ENCODE results near the gene CDH4.

CDH4 gene

GRCh38 chr20:61525781-61526431 lies 273.8 kb downstream of the CDH4 start:
- no peak overlapping the region for H3K4me3 ChIP-seq (ENCODE audit: low read length)
- no peak for DNase-seq (ENCODE audit: low read depth)
- TF ChIP-seq CTCF (conservative IDR thresholded peaks at IDR 0.05; ENCODE audit: low read depth, low read length), result no peak

- no peak overlapping the region for H3K4me3 ChIP-seq (ENCODE audit: low read length)
- DNase-seq (ENCODE audit: low read depth), result no peak
- TF ChIP-seq CTCF (conservative IDR thresholded peaks at IDR 0.05; ENCODE audit: low read depth, low read length), result no peak
Observed at GRCh38 chr20:61526907-61527306, 274.8 kb downstream of the CDH4 start.

- no peak overlapping the region for H3K4me3 ChIP-seq (ENCODE audit: low read length)
- TF ChIP-seq CTCF (conservative IDR thresholded peaks at IDR 0.05; ENCODE audit: low read depth, low read length), result no peak
- DNase-seq (ENCODE audit: low read depth), result no peak
Observed at GRCh38 chr20:61527626-61528025, 275.6 kb downstream of the CDH4 start.

- no peak for TF ChIP-seq CTCF (conservative IDR thresholded peaks at IDR 0.05; ENCODE audit: low read depth, low read length)
- no peak for DNase-seq (ENCODE audit: low read depth)
Observed at GRCh38 chr20:61528591-61528990, 276.5 kb downstream of the CDH4 start.

GRCh38 chr20:61529354-61529753 lies 277.3 kb downstream of the CDH4 start:
- TF ChIP-seq CTCF (conservative IDR thresholded peaks at IDR 0.05; ENCODE audit: low read depth, low read length), result no peak
- no peak for DNase-seq (ENCODE audit: low read depth)
- no peak overlapping the region for H3K4me3 ChIP-seq (ENCODE audit: low read length)

More at GRCh38 chr20:61528591-61528990, 276.5 kb downstream of the CDH4 start:
- H3K4me3 ChIP-seq (ENCODE audit: low read length), result no peak overlapping the region

GRCh38 chr20:61531553-61532345 lies 279.7 kb downstream of the CDH4 start:
- DNase-seq (ENCODE audit: low read depth), result no peak
- no peak for TF ChIP-seq CTCF (conservative IDR thresholded peaks at IDR 0.05; ENCODE audit: low read depth, low read length)
- H3K4me3 ChIP-seq (ENCODE audit: low read length), result no peak overlapping the region

GRCh38 chr20:61532736-61533135 lies 280.7 kb downstream of the CDH4 start:
- DNase-seq (ENCODE audit: low read depth), result no peak
- no peak for TF ChIP-seq CTCF (conservative IDR thresholded peaks at IDR 0.05; ENCODE audit: low read depth, low read length)
- H3K4me3 ChIP-seq (ENCODE audit: low read length), result no peak overlapping the region
